H1 (cell line): ENCODE measurements around the gene RPS6KA4. TPM values are rescaled to one million over a fixed set of nuclear protein-coding genes. Genes with fewer than 3 reads are reported as not detected.

Source experiments
- CTCF ChIA-PET: fragments of 300-600 bp; sonication (Branson Sonifier 250); formaldehyde crosslinking; loops from one replicate; lab custom pipeline; 2021; ENCODE audit not compliant: partially characterized antibody; lab: Charles Lee
- POLR2A ChIA-PET: fragments of 300-600 bp; sonication (Branson Sonifier 250); formaldehyde crosslinking; loops from one replicate; lab custom pipeline; 2021; ENCODE audit warnings: inconsistent platforms; ENCODE audit not compliant: partially characterized antibody; lab: Charles Lee
- DNase-seq, 2 experiments: peaks; one replicate each; pipeline versions ENCODE4 v3.0.0 to v3.0.0-alpha.2; 2010 to 2022; ENCODE audit warnings: low spot score in 2 of 2, low read depth in 1 of 2, mixed read lengths in 1 of 2
- FAIRE-seq: peaks from 2 replicates; lab custom pipeline; 2011; peaks lifted over from hg19 to GRCh38; lab: Jason Lieb, UNC
- H2AFZ ChIP-seq: 2 replicates; pipeline ENCODE4 v1.8.1; 2012; ENCODE audit warnings: low read length, inconsistent platforms
- H2AK5ac ChIP-seq: 2 replicates; pipeline ENCODE4 v1.6.1; 2013; ENCODE audit warnings: low read depth, low read length
- H2BK120ac ChIP-seq: replicated peaks from 2 replicates; pipeline ENCODE3; 2013; ENCODE audit warnings: low read depth, low read length, inconsistent platforms
- H2BK12ac ChIP-seq: 2 replicates; pipeline ENCODE4 v1.6.1; 2013; ENCODE audit warnings: low read depth, low read length
- H2BK15ac ChIP-seq: 2 replicates; pipeline ENCODE4 v1.6.1; 2013; ENCODE audit warnings: low read length
- H2BK20ac ChIP-seq: 2 replicates; pipeline ENCODE4 v1.6.1; 2013; ENCODE audit warnings: low read length
- H2BK5ac ChIP-seq: 2 replicates; pipeline ENCODE4 v1.6.1; 2013; ENCODE audit warnings: low read depth, low read length
- H3K14ac ChIP-seq: 2 replicates; pipeline ENCODE4 v1.6.1; 2013; ENCODE audit warnings: inconsistent platforms; ENCODE audit not compliant: insufficient read length
- H3K18ac ChIP-seq: 2 replicates; pipeline ENCODE4 v1.6.1; 2013; ENCODE audit warnings: low read length; ENCODE audit errors: extremely low read depth
- H3K23ac ChIP-seq: 2 replicates; pipeline ENCODE4 v1.6.1; 2013; ENCODE audit warnings: inconsistent platforms; ENCODE audit not compliant: insufficient read length
- H3K23me2 ChIP-seq: 2 replicates; pipeline ENCODE4 v1.6.1; 2013; ENCODE audit warnings: low read depth, low read length
- H3K27ac ChIP-seq: 2 replicates; pipeline ENCODE4 v1.6.1; 2011; ENCODE audit warnings: low read depth, low read length, inconsistent platforms
- H3K27me3 ChIP-seq, 4 experiments: replicated peaks in 1 of 4; 1 replicate in 1 of 4; 2 replicates in 3 of 4; pipeline versions ENCODE4 v1.6.1 to v1.8.1; 2011 to 2013; ENCODE audit warnings: low read length in 3 of 4, mild to moderate bottlenecking in 3 of 4, inconsistent platforms in 2 of 4, mixed read lengths in 2 of 4, moderate library complexity in 1 of 4; ENCODE audit not compliant: control insufficient read depth in 3 of 4, insufficient read depth in 3 of 4; ENCODE audit errors: extremely low read depth in 1 of 4
- H3K36me3 ChIP-seq, 4 experiments: 2 replicates each; pipeline versions ENCODE4 v1.6.1 to v1.8.1; 2011 to 2013; ENCODE audit warnings: mild to moderate bottlenecking in 4 of 4, low read length in 3 of 4, moderate library complexity in 2 of 4, control low read depth in 1 of 4, inconsistent platforms in 1 of 4; ENCODE audit not compliant: insufficient read depth in 4 of 4, control insufficient read depth in 2 of 4
- H3K4ac ChIP-seq: replicated peaks from 2 replicates; pipeline ENCODE3; 2013; ENCODE audit warnings: low read length, low read depth, mixed read lengths, inconsistent platforms; ENCODE audit not compliant: insufficient read length
- H3K4me1 ChIP-seq, 4 experiments: replicated peaks in 1 of 4; 1 replicate in 1 of 4; 2 replicates in 3 of 4; pipeline versions ENCODE4 v1.6.1 to v1.8.1; 2011 to 2013; ENCODE audit warnings: low read length in 3 of 4, inconsistent platforms in 2 of 4, mixed read lengths in 1 of 4; ENCODE audit not compliant: insufficient read depth in 4 of 4, control insufficient read depth in 3 of 4
- H3K4me2 ChIP-seq, 2 experiments: 2 replicates each; pipeline versions ENCODE4 v1.6.1 to v1.8.1; 2011 to 2013; ENCODE audit warnings: low read depth in 2 of 2, low read length in 2 of 2, control low read depth in 1 of 2, inconsistent platforms in 1 of 2, mild to moderate bottlenecking in 1 of 2; ENCODE audit not compliant: insufficient read depth in 1 of 2
- H3K4me3 ChIP-seq, 4 experiments: fragments of 200-600, 300-600 bp in 1 of 4; sonication (generic), shearing (Covaris generic), sonication (Bioruptor Twin) in 1 of 4; 2 replicates each; pipeline versions ENCODE4 v1.5.1 to v1.8.1; 2011 to 2016; ENCODE audit warnings: low read length in 4 of 4, low read depth in 3 of 4, control low read depth in 2 of 4, inconsistent platforms in 2 of 4, mild to moderate bottlenecking in 2 of 4, mixed read lengths in 1 of 4, moderate library complexity in 1 of 4; ENCODE audit not compliant: insufficient read depth in 2 of 4; ENCODE audit errors: extremely low read depth in 1 of 4
- H3K56ac ChIP-seq: replicated peaks from 2 replicates; pipeline ENCODE3; 2013; ENCODE audit warnings: low read depth, mild to moderate bottlenecking, mixed read lengths, low read length, inconsistent platforms; ENCODE audit not compliant: insufficient read length
- H3K79me1 ChIP-seq: 2 replicates; pipeline ENCODE4 v1.6.1; 2013; ENCODE audit warnings: low read depth, low read length, control low read depth
- H3K79me2 ChIP-seq, 2 experiments: 2 replicates each; pipeline versions ENCODE4 v1.6.1 to v1.8.1; 2012 to 2013; ENCODE audit warnings: low read length in 2 of 2, mild to moderate bottlenecking in 2 of 2, inconsistent platforms in 1 of 2; ENCODE audit not compliant: insufficient read depth in 2 of 2, control insufficient read depth in 1 of 2
- H3K9ac ChIP-seq, 4 experiments: replicated peaks in 1 of 4; 1 replicate in 1 of 4; 2 replicates in 3 of 4; pipeline versions ENCODE4 v1.6.1 to v1.8.1; 2011 to 2013; ENCODE audit warnings: low read depth in 3 of 4, low read length in 3 of 4, control low read depth in 2 of 4, mild to moderate bottlenecking in 2 of 4, moderate library complexity in 2 of 4, inconsistent platforms in 1 of 4; ENCODE audit errors: extremely low read depth in 1 of 4
- H3K9me3 ChIP-seq, 2 experiments: 2 replicates each; pipeline versions ENCODE4 v1.6.1 to v1.8.1; 2012 to 2013; ENCODE audit warnings: mild to moderate bottlenecking in 2 of 2, moderate library complexity in 2 of 2, control low read depth in 1 of 2, inconsistent platforms in 1 of 2, low read depth in 1 of 2, low read length in 1 of 2, mixed read lengths in 1 of 2; ENCODE audit not compliant: insufficient read depth in 2 of 2
- H4K20me1 ChIP-seq, 2 experiments: replicated peaks in 1 of 2; 2 replicates each; pipeline versions ENCODE3 to v1.8.1; 2011 to 2013; ENCODE audit warnings: inconsistent platforms in 2 of 2, low read length in 2 of 2, mild to moderate bottlenecking in 1 of 2; ENCODE audit not compliant: insufficient read depth in 2 of 2, control insufficient read depth in 1 of 2
- H4K5ac ChIP-seq: 2 replicates; pipeline ENCODE4 v1.6.1; 2013; ENCODE audit warnings: low read length, low read depth, mixed read lengths, inconsistent platforms; ENCODE audit not compliant: insufficient read length
- H4K8ac ChIP-seq: 2 replicates; pipeline ENCODE4 v1.8.0; 2013; ENCODE audit warnings: mild to moderate bottlenecking, moderate library complexity, low read length, inconsistent platforms; ENCODE audit not compliant: insufficient read depth; ENCODE audit errors: extremely low read depth
- H4K91ac ChIP-seq: replicated peaks from 2 replicates; pipeline ENCODE3; 2013; ENCODE audit warnings: low read length, mixed read lengths, inconsistent platforms; ENCODE audit not compliant: insufficient read length
- BACH1 ChIP-seq: IDR thresholded peaks from 2 replicates; pipeline ENCODE4 v1.6.1; 2012; ENCODE audit warnings: low read length, improper control_type of control experiment
- BCL11A ChIP-seq, 2 experiments: IDR thresholded peaks; one replicate each; pipeline ENCODE4 v1.6.1; 2011; ENCODE audit warnings: low read depth in 2 of 2, low read length in 2 of 2, mild to moderate bottlenecking in 2 of 2
- BRCA1 ChIP-seq: IDR thresholded peaks from 2 replicates; pipeline ENCODE4 v1.6.1; 2012; ENCODE audit warnings: low read depth, low read length, improper control_type of control experiment
- CEBPB ChIP-seq: IDR thresholded peaks from 2 replicates; pipeline ENCODE4 v1.6.1; 2012; ENCODE audit warnings: low read depth, low read length
- HDAC6 ChIP-seq: IDR thresholded peaks from one replicate; pipeline ENCODE4 v1.7.1; 2012; ENCODE audit warnings: low read depth, mild to moderate bottlenecking, inconsistent platforms, low read length, moderate library complexity
- JUND ChIP-seq: IDR thresholded peaks from 2 replicates; pipeline ENCODE4 v1.6.1; 2011; ENCODE audit warnings: mild to moderate bottlenecking, improper control_type of control experiment, low read length
- KDM5A ChIP-seq: fragments of 200-600 bp; IDR thresholded peaks from 2 replicates; pipeline ENCODE4 v1.7.1; 2012; ENCODE audit warnings: mild to moderate bottlenecking, low read length, inconsistent platforms, mixed read lengths
- MAX ChIP-seq: IDR thresholded peaks from 2 replicates; pipeline ENCODE4 v1.6.1; 2012; ENCODE audit warnings: inconsistent platforms
- NANOG ChIP-seq: IDR thresholded peaks from 2 replicates; pipeline ENCODE4 v1.6.1; 2011; ENCODE audit warnings: low read length, low read depth, mild to moderate bottlenecking, inconsistent platforms; ENCODE audit not compliant: insufficient read depth, poor library complexity, severe bottlenecking
- POLR2A ChIP-seq, 2 experiments: IDR thresholded peaks; 1 replicate in 1 of 2; 2 replicates in 1 of 2; pipeline ENCODE4 v1.6.1; 2011; ENCODE audit warnings: low read depth in 2 of 2, low read length in 2 of 2, mild to moderate bottlenecking in 2 of 2; ENCODE audit errors: control extremely low read depth in 1 of 2
- RBBP5 ChIP-seq: IDR thresholded peaks from 2 replicates; pipeline ENCODE4 v1.7.1; 2012; ENCODE audit warnings: low read depth, mild to moderate bottlenecking, inconsistent platforms, low read length, moderate library complexity, borderline replicate concordance
- SP4 ChIP-seq: IDR thresholded peaks from 2 replicates; pipeline ENCODE4 v1.6.1; 2012; ENCODE audit warnings: low read length, inconsistent platforms
- SRF ChIP-seq: IDR thresholded peaks from 2 replicates; pipeline ENCODE4 v1.6.1; 2011; ENCODE audit warnings: mild to moderate bottlenecking, low read depth, low read length, moderate library complexity
- WGBS, 2 experiments: shearing (Covaris generic) in 1 of 2; methylation state at CpG; one replicate each; pipeline versions ENCODE4 v1.1.6 to v1.1.7; 2013 to 2015; ENCODE audit warnings: low lambda C conversion rate in 2 of 2, mixed read lengths in 2 of 2, inconsistent platforms in 1 of 2, low coverage in 1 of 2, missing lambda C conversion rate in 1 of 2; ENCODE audit not compliant: insufficient replicate concordance in 2 of 2, insufficient coverage in 1 of 2, insufficient read length in 1 of 2; ENCODE audit errors: extremely low coverage in 1 of 2, missing lambda C conversion rate in 1 of 2; 5-methylcytosine and 5-hydroxymethylcytosine counted together
- polyA plus RNA-seq, 7 experiments: library from polyadenylated mRNA; depleted of rRNA in 3 of 7; stranded (reverse) in 5 of 7; unstranded in 2 of 7; fragments of >200 nt in 5 of 7; fragments of 200-250 nt in 2 of 7; gene quantifications; 1 replicate in 5 of 7; 2 replicates in 1 of 7; 4 replicates in 1 of 7; pipeline versions ENCODE4 v1.2.1 to v1.2.3, GENCODE V29; 2011 to 2013; ENCODE audit warnings: missing spikeins in 2 of 7, mixed read lengths in 2 of 7
- total RNA-seq: library from RNA; stranded (reverse); fragmentation: NEBNext Ultra II Directional; extraction: Animal tissue kit (Norgen Biotek cat#: 25700); gene quantifications from 2 replicates; pipeline ENCODE4 v1.2.1, GENCODE V29; 2021

Gene RPS6KA4
- total and polyA plus RNA-seq, 2 of the 8 experiments (the other 6 are each of a cell fraction or from before 2014, with no cell fraction given), result 8.2 to 12.6 TPM

GRCh38 chr11:64410404-64410734 is 51.4 kb downstream of the RPS6KA4 start:
- no peak overlapping the region for H2AFZ ChIP-seq
- no peak overlapping the region for H3K9ac ChIP-seq
- no peak overlapping the region for H3K14ac ChIP-seq
- no peak overlapping the region for H3K18ac ChIP-seq
- H3K27ac ChIP-seq, result no peak overlapping the region
- peaks cover 1 to 11% (median 5%) of the 10 kb centered on the region in 4 experiments for H3K4me1 ChIP-seq
- H2BK20ac ChIP-seq, result no peak overlapping the region
- DNase-seq (no peak), FAIRE-seq (no peak)
- no peak overlapping the region for H3K4me3 ChIP-seq
- no peak overlapping the region for H2BK12ac ChIP-seq
- CTCF ChIA-PET, result no interaction called here
- H2BK15ac ChIP-seq, result peak overlapping the region; percentile 36; the same call in 1 of the 2 replicates
- POLR2A ChIA-PET, result interaction anchor here (0.6 to 2.5 kb wide), 3 partner anchors 9 to 702 kb away, joined by 3 to 10 read pairs (median 6); no protein-coding TSS in a partner anchor
- H3K4ac ChIP-seq, result no peak overlapping the region
- H3K23me2 ChIP-seq, result peaks cover 4% of the 10 kb centered on the region; the same call in 1 of the 2 replicates
- peaks cover 0 to 5% (median 2%) of the 10 kb centered on the region in 4 experiments; a peak in 4 of 7 replicates for H3K27me3 ChIP-seq
- H3K4me2 ChIP-seq, result no peak overlapping the region
- peaks cover 0 to 2% of the 10 kb centered on the region in 2 experiments for H4K20me1 ChIP-seq
- no peaks in the 10 kb centered on the region for H3K79me1 ChIP-seq
- 83% methylated on average over 7 of the region's 7 CpGs; no CpG with 5 or more reads in 1 of the 2 experiments for WGBS, 2 experiments
- no peak overlapping the region for H2BK5ac ChIP-seq
- no peaks in the 10 kb centered on the region for H3K9me3 ChIP-seq
- no peak overlapping the region for H4K91ac ChIP-seq
- no peak overlapping the region for H4K5ac ChIP-seq
- H2AK5ac ChIP-seq, result no peak overlapping the region
- H3K23ac ChIP-seq, result no peak overlapping the region
- no peaks in the 10 kb centered on the region for H3K36me3 ChIP-seq
- H2BK120ac ChIP-seq, result no peak overlapping the region
- H3K56ac ChIP-seq, result no peak overlapping the region
- H4K8ac ChIP-seq, result no peak overlapping the region
- H3K79me2 ChIP-seq, result no peaks in the 10 kb centered on the region
- TF ChIP-seq NANOG, result no peak
- no peak for TF ChIP-seq SRF
- no peak for TF ChIP-seq KDM5A
- no peak for TF ChIP-seq RBBP5
- no peak for TF ChIP-seq JUND
- TF ChIP-seq BCL11A (IDR thresholded peaks at IDR 0.05; ENCODE audit: low read depth in 2 of 2, low read length in 2 of 2), result no peak
- TF ChIP-seq MAX, result no peak
- no peak for TF ChIP-seq POLR2A (IDR thresholded peaks at IDR 0.05; ENCODE audit: control extremely low read depth in 1 of 2, low read depth in 2 of 2, low read length in 2 of 2)
- no peak for TF ChIP-seq CEBPB
- no peak for TF ChIP-seq BACH1
- TF ChIP-seq BRCA1, result no peak
- TF ChIP-seq SP4, result no peak
- no peak for TF ChIP-seq HDAC6
